Measurements from ENCODE around the gene OR4M1. TPM values are rescaled to one million over a fixed set of nuclear protein-coding genes. Genes with fewer than 3 reads are reported as not detected.
"Not testable (repeated sequence)": the region's sequence is repeated elsewhere in the genome, so short reads cannot be mapped to it uniquely, and the experiment has no call there.

OR4M1 gene
- total RNA-seq, 1 experiment from 2014 or later = not detected

GRCh38 chr14:19823178-19823577 lies 49.9 kb downstream of the OR4M1 start:
- no TSS peak for BruUV-seq (replicated peaks)
- Histone ChIP-seq H3K4me1 (ENCODE audit: insufficient read depth, low read length, poor library complexity, severe bottlenecking) (no peaks in the 10 kb centered on the region), H3K27me3 (replicated peaks; ENCODE audit: insufficient read depth, low read depth, low read length, poor library complexity) (no peaks in the 10 kb centered on the region), H3K27ac (ENCODE audit: low read depth, low read length, poor library complexity, severe bottlenecking) (no peak overlapping the region), H3K4me3 (ENCODE audit: low read depth, low read length, poor library complexity, severe bottlenecking) (no peak overlapping the region), H3K36me3 (ENCODE audit: insufficient read depth, low read length, poor library complexity, severe bottlenecking) (no peaks in the 10 kb centered on the region), H3K9me3 (ENCODE audit: low read depth, low read length, poor library complexity, severe bottlenecking) (peaks cover 3% of the 10 kb centered on the region)
- ChIA-PET POLR2A (ENCODE audit: low non-redundant PET) (no interaction called here), CTCF (no interaction called here)
- no peak for DNase-seq (ENCODE audit: low spot score)
- TF ChIP-seq CTCF (conservative IDR thresholded peaks at IDR 0.05; ENCODE audit: low read depth, low read length) (no peak), EZH2 (IDR thresholded peaks at IDR 0.05; ENCODE audit: borderline replicate concordance, low read depth, low read length, poor library complexity, severe bottlenecking) (no peak)
- intact Hi-C loops (cut with micrococcal nuclease; ENCODE audit: unreplicated experiment) = no loop called here

- H3K9me3 ChIP-seq (ENCODE audit: low read depth, low read length, poor library complexity, severe bottlenecking) = peaks cover 3% of the 10 kb centered on the region
- no peak for TF ChIP-seq EZH2 (IDR thresholded peaks at IDR 0.05; ENCODE audit: borderline replicate concordance, low read depth, low read length, poor library complexity, severe bottlenecking)
- no peak for TF ChIP-seq CTCF (conservative IDR thresholded peaks at IDR 0.05; ENCODE audit: low read depth, low read length)
- intact Hi-C loops (cut with micrococcal nuclease; ENCODE audit: unreplicated experiment) = no loop called here
These were observed 50.5 kb downstream of the OR4M1 start for GRCh38 chr14:19823765-19824164.

GRCh38 chr14:19827626-19828244 lies 54.4 kb downstream of the OR4M1 start:
- POLR2A ChIA-PET (ENCODE audit: low non-redundant PET); intact Hi-C loops (cut with micrococcal nuclease; ENCODE audit: unreplicated experiment); H3K27me3 ChIP-seq (replicated peaks; ENCODE audit: insufficient read depth, low read depth, low read length, poor library complexity); H3K4me3 ChIP-seq (ENCODE audit: low read depth, low read length, poor library complexity, severe bottlenecking); H3K27ac ChIP-seq (ENCODE audit: low read depth, low read length, poor library complexity, severe bottlenecking); CTCF ChIA-PET; H3K9me3 ChIP-seq (ENCODE audit: low read depth, low read length, poor library complexity, severe bottlenecking); H3K36me3 ChIP-seq (ENCODE audit: insufficient read depth, low read length, poor library complexity, severe bottlenecking); DNase-seq (ENCODE audit: low spot score); BruUV-seq (replicated peaks); H3K4me1 ChIP-seq (ENCODE audit: insufficient read depth, low read length, poor library complexity, severe bottlenecking): not testable (repeated sequence)

More at GRCh38 chr14:19823765-19824164, 50.5 kb downstream of the OR4M1 start:
- H3K27me3 ChIP-seq (replicated peaks; ENCODE audit: insufficient read depth, low read depth, low read length, poor library complexity) = no peaks in the 10 kb centered on the region
- no peak overlapping the region for H3K4me3 ChIP-seq (ENCODE audit: low read depth, low read length, poor library complexity, severe bottlenecking)
- ChIA-PET CTCF (no interaction called here), POLR2A (ENCODE audit: low non-redundant PET) (no interaction called here)
- no peak overlapping the region for H3K27ac ChIP-seq (ENCODE audit: low read depth, low read length, poor library complexity, severe bottlenecking)
- H3K4me1 ChIP-seq (ENCODE audit: insufficient read depth, low read length, poor library complexity, severe bottlenecking) = no peaks in the 10 kb centered on the region
- BruUV-seq (replicated peaks) = no TSS peak
- no peak for DNase-seq (ENCODE audit: low spot score)
- H3K36me3 ChIP-seq (ENCODE audit: insufficient read depth, low read length, poor library complexity, severe bottlenecking) = no peaks in the 10 kb centered on the region

- TF ChIP-seq EZH2 (IDR thresholded peaks at IDR 0.05; ENCODE audit: borderline replicate concordance, low read depth, low read length, poor library complexity, severe bottlenecking) = no peak
- TF ChIP-seq CTCF (conservative IDR thresholded peaks at IDR 0.05; ENCODE audit: low read depth, low read length) = no peak
- intact Hi-C loops (cut with micrococcal nuclease; ENCODE audit: unreplicated experiment) = no loop called here
- Histone ChIP-seq H3K4me1 (ENCODE audit: insufficient read depth, low read length, poor library complexity, severe bottlenecking) (no peaks in the 10 kb centered on the region), H3K9me3 (ENCODE audit: low read depth, low read length, poor library complexity, severe bottlenecking) (peaks cover 7% of the 10 kb centered on the region), H3K4me3 (ENCODE audit: low read depth, low read length, poor library complexity, severe bottlenecking) (no peak overlapping the region), H3K36me3 (ENCODE audit: insufficient read depth, low read length, poor library complexity, severe bottlenecking) (no peaks in the 10 kb centered on the region), H3K27ac (ENCODE audit: low read depth, low read length, poor library complexity, severe bottlenecking) (no peak overlapping the region), H3K27me3 (replicated peaks; ENCODE audit: insufficient read depth, low read depth, low read length, poor library complexity) (no peaks in the 10 kb centered on the region)
- ChIA-PET POLR2A (ENCODE audit: low non-redundant PET) (no interaction called here), CTCF (no interaction called here)
- no peak for DNase-seq (ENCODE audit: low spot score)
- no TSS peak for BruUV-seq (replicated peaks)
These were observed 55.0 kb downstream of the OR4M1 start for GRCh38 chr14:19828314-19828713.
